ENCODE results near the gene LDB2. TPM values are rescaled to one million over a fixed set of nuclear protein-coding genes. Genes with fewer than 3 reads are reported as not detected.
"Not testable (repeated sequence)": the region's sequence is repeated elsewhere in the genome, so short reads cannot be mapped to it uniquely, and the experiment has no call there.

LDB2 gene
- total and polyA plus RNA-seq, 8 donors: 4.0 to 11.6 (median 5.9) TPM

DNA sequence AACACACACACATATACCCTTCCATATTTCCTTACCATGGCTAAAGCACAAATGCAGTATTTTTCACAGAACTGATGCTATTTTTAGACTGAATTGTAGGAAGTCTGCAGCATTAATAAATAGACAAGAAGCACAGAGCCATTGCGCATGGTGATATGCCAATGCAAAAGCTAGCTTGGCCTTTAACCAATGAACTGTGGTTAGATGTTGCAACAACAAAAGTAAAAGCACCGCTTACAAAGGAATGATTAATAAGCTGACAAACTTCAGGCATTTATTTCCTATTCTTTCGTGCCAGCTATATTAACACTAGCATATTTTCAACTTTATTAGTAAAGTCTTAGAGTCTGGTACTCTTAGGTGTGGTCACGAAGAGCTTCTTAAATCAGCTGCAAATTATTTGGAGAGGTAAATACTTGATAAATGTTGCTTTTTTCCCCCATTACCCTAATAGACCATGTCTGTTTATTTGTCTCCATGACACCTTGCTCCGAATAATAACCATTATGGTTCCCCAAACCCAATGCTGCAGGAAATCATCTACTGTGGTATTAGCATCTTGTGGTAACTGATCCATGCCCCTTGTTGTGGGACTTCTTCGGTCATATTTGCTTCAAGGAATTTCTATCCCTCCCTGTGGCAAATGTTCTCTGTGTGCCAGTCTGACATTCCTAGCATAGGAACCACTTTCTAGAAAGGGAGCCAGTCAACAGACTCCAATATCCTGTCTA lies 366.0 kb downstream of the LDB2 start:
- DNase-seq (peak in 1 of 6 donors; percentile 12), FAIRE-seq (no peak), ATAC-seq (peak in 3 of 4 donors; percentile 77 to 80 (median 77))
- Histone ChIP-seq H3K9me3 (no peaks in the 10 kb centered on the region), H3K4me3 (no peak overlapping the region), H3K4me1 (peaks cover 0 to 4% (median 0%) of the 10 kb centered on the region in 3 donors), H3K27me3 (no peaks in the 10 kb centered on the region), H3K27ac (no peak overlapping the region), H3K36me3 (no peaks in the 10 kb centered on the region)
- TF ChIP-seq, protein P1, sequence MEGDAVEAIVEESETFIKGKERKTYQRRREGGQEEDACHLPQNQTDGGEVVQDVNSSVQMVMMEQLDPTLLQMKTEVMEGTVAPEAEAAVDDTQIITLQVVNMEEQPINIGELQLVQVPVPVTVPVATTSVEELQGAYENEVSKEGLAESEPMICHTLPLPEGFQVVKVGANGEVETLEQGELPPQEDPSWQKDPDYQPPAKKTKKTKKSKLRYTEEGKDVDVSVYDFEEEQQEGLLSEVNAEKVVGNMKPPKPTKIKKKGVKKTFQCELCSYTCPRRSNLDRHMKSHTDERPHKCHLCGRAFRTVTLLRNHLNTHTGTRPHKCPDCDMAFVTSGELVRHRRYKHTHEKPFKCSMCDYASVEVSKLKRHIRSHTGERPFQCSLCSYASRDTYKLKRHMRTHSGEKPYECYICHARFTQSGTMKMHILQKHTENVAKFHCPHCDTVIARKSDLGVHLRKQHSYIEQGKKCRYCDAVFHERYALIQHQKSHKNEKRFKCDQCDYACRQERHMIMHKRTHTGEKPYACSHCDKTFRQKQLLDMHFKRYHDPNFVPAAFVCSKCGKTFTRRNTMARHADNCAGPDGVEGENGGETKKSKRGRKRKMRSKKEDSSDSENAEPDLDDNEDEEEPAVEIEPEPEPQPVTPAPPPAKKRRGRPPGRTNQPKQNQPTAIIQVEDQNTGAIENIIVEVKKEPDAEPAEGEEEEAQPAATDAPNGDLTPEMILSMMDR (IDR thresholded peaks at IDR 0.05): no peak
- WGBS, 2 donors: 49 to 60% methylated on average over 6 of the region's 6 CpGs
- intact Hi-C loops (cut with DNase I): no loop called here

DNA sequence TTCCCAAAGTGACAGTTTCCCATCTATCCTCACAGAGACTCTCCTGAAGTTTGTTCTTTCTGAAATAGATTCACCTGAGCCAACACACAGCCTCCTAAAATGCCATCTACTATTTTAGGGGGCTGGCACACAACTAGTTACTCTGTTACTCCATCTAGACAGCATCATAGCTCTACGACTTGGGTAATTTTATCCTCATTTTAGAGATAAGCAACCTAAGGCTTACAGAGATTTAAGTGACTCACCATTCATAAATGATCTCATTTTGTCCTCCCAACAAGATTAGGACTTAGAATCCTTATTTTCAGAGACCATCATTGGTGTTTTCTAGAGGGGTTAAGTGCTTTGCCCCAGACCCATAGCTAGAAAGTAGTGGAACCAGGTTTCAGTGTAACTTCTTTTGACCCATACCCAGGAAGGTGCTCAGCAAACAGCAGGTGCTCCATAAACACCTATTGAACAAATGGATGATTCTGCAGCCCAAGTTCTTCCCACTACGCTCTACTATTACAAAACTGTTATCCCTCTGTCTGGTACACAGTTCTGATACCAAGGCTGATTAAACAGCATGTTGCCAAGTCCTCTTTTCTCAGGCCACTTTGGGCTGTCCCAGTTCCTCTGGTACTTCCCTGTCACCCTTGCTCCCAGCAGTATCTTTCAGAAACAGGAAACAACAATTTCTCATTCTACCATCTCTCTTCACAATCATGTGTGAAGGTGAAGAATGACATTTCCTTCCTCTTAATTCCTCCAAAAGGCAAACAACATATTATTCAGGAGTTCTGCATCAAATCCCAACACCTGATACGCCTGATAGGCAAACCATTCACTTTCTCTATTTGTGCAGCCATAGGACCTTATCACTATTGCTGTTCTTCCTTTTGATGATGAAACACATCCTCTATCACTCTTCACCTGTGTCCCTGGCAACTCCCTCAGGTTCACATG lies 367.5 kb downstream of the LDB2 start:
- intact Hi-C loops (cut with DNase I): no loop called here
- Histone ChIP-seq H3K36me3 (no peaks in the 10 kb centered on the region), H3K9me3 (no peaks in the 10 kb centered on the region), H3K4me3 (no peak overlapping the region), H3K4me1 (peaks cover 0 to 4% (median 0%) of the 10 kb centered on the region in 3 donors), H3K27ac (no peak overlapping the region), H3K27me3 (no peaks in the 10 kb centered on the region)
- TF ChIP-seq, protein P1 (IDR thresholded peaks at IDR 0.05): no peak
- DNase-seq: no peak
- peak in 1 of 4 donors; percentile 33 for ATAC-seq
- no peak for FAIRE-seq
- WGBS, 2 donors: 56 to 57% methylated on average over 3 of the region's 3 CpGs

DNA sequence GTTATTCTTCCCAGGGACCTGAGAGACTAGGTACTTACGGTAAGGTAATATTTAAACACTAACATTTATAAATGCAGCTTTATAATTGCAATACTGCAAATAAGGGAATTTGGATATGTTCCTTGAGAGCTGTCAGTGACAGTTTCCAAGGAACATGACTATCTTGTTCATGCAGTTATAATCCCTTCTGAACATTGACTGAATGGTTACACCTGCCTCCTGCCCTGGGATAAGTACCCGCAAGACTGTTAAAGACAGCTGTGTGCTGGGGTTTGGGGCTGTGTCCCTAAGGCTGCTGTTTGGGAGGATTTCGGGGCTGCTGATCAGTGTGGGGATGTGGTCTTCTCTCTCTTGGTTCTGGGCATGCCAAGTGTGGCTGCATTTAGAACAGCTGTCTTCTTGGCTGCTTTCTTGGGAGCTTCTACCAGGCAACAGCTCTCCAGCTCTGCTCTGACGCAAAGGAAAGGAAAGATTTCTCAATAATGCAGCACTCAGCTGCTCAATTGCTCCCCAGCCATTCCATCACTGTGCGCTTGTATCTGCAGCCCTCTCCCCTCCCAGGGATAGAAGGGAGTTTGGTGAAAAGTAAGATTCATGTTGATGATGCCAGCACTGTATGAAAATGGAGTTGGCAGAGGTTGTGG lies 373.4 kb downstream of the LDB2 start:
- peak in 2 of 4 donors; percentile 38 to 45 for ATAC-seq
- H3K27me3 ChIP-seq: no peaks in the 10 kb centered on the region
- no peak for DNase-seq
- H3K4me1 ChIP-seq: no peaks in the 10 kb centered on the region
- TF ChIP-seq, protein P1 (IDR thresholded peaks at IDR 0.05): no peak
- H3K4me3 ChIP-seq: no peak overlapping the region
- intact Hi-C loops (cut with DNase I): no loop called here
- FAIRE-seq: no peak
- no peak overlapping the region for H3K27ac ChIP-seq
- WGBS, 2 donors: 77 to 85% methylated on average over 5 of the region's 5 CpGs
- no peaks in the 10 kb centered on the region for H3K9me3 ChIP-seq
- no peaks in the 10 kb centered on the region for H3K36me3 ChIP-seq

DNA sequence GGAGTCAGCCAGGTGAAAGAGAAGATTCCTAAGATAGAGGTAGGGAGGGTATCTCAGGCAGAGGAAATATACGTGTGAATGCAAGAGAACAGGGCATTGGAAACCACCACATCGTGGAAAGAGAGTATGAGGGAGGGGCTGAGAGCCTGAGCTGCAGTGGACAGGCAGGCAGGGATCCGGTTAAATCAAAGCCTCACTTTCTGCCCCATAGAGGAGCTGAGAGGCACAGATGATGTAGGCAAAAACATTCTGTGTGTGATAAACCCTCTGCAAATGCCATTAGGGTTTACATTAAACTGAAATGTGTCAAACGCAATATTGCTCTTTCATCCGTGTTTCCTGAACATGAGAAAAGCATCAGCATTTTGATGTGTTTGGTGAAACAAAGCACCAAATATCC lies 374.0 kb downstream of the LDB2 start:
- FAIRE-seq (no peak), DNase-seq (no peak), ATAC-seq (peak in 2 of 4 donors; percentile 51 to 71)
- no peaks in the 10 kb centered on the region for H3K27me3 ChIP-seq
- WGBS, 2 donors: 54 to 56% methylated on average over 5 of the region's 5 CpGs
- H3K27ac ChIP-seq: no peak overlapping the region
- H3K9me3 ChIP-seq: no peaks in the 10 kb centered on the region
- H3K4me1 ChIP-seq: no peaks in the 10 kb centered on the region
- intact Hi-C loops (cut with DNase I): no loop called here
- no peaks in the 10 kb centered on the region for H3K36me3 ChIP-seq
- no peak overlapping the region for H3K4me3 ChIP-seq
- TF ChIP-seq, protein P1 (IDR thresholded peaks at IDR 0.05): no peak

DNA sequence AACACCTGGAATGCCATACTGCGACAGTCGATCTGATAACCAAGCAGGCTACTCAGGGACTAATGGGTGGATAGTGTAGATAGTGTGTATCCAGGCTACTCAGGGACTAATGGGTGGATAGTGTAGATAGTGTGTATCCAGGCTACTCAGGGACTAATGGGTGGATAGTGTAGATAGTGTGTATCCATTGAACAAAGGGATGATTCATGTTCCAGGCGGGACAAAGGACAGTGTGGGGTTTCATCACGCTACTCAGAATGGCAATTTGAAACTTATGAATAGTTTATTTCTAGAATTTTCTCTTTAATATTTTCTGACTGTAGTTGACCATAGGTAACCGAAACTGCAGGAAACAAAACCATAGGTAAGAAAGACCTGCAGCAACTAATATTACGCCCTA lies 374.9 kb downstream of the LDB2 start:
- H3K27ac ChIP-seq; H3K9me3 ChIP-seq; DNase-seq; H3K4me1 ChIP-seq; FAIRE-seq; H3K27me3 ChIP-seq; H3K36me3 ChIP-seq; H3K4me3 ChIP-seq; intact Hi-C loops (cut with DNase I): not testable (repeated sequence)
- 78 to 80% methylated on average over 6 of the region's 6 CpGs for WGBS, 2 donors
- peak in 1 of 4 donors; percentile 73 for ATAC-seq

Data from pancreas (tissue), 10 donors.